ENCODE results near the gene CABLES2.

- no peak for TF ChIP-seq POLR2A (IDR thresholded peaks at IDR 0.05; ENCODE audit: low read length)
- no peak for TF ChIP-seq GATA1 (IDR thresholded peaks at IDR 0.05; ENCODE audit: low read depth, low read length)
These were observed 30.0 kb downstream of the CABLES2 start for GRCh38 chr20:62377064-62377461.

Measured in erythroblast (primary cell).